ENCODE results near the gene PRSS50. TPM values are rescaled to one million over a fixed set of nuclear protein-coding genes. Genes with fewer than 3 reads are reported as not detected.

Gene PRSS50
- total and polyA plus RNA-seq, 3 donors from 2014 or later = 0.92 to 6.2 (median 3.8) TPM

GRCh38 chr3:46730819-46731218 lies 13.2 kb upstream of the PRSS50 start:
- WGBS, 2 donors = 74 to 77% methylated on average over 2 of the region's 2 CpGs
- no peak for TF ChIP-seq CTCF (IDR thresholded peaks at IDR 0.05)
- TF ChIP-seq POLR2A (IDR thresholded peaks at IDR 0.05) = no peak
- no peak for DNase-seq
- Histone ChIP-seq H3K36me3 (ENCODE audit: low read depth, missing control alignments) (no peaks in the 10 kb centered on the region), H3K27ac (no peak overlapping the region), H3K27me3 (no peaks in the 10 kb centered on the region), H3K4me3 (no peak overlapping the region), H3K4me1 (no peaks in the 10 kb centered on the region), H3K9me3 (no peaks in the 10 kb centered on the region)
- intact Hi-C loops (cut with DNase I; ENCODE audit: low total_unique reads) = no loop called here

- H3K27ac ChIP-seq = no peak overlapping the region
- DNase-seq = no peak
- no peak for TF ChIP-seq CTCF (IDR thresholded peaks at IDR 0.05)
- TF ChIP-seq POLR2A (IDR thresholded peaks at IDR 0.05) = no peak
- no peaks in the 10 kb centered on the region for H3K27me3 ChIP-seq
- no peaks in the 10 kb centered on the region for H3K4me1 ChIP-seq
- no peaks in the 10 kb centered on the region for H3K36me3 ChIP-seq (ENCODE audit: low read depth, missing control alignments)
- H3K9me3 ChIP-seq = no peaks in the 10 kb centered on the region
- no peak overlapping the region for H3K4me3 ChIP-seq
- intact Hi-C loops (cut with DNase I; ENCODE audit: low total_unique reads) = no loop called here
- WGBS, 2 donors = 86 to 88% methylated on average over 4 of the region's 4 CpGs
Observed at GRCh38 chr3:46729038-46729437, 11.4 kb upstream of the PRSS50 start.

GRCh38 chr3:46725621-46726314 lies 8.1 kb upstream of the PRSS50 start:
- H3K36me3 ChIP-seq (ENCODE audit: low read depth, missing control alignments) = no peaks in the 10 kb centered on the region
- TF ChIP-seq CTCF (IDR thresholded peaks at IDR 0.05) (no peak), POLR2A (IDR thresholded peaks at IDR 0.05) (no peak)
- H3K4me3 ChIP-seq = no peak overlapping the region
- no peak overlapping the region for H3K27ac ChIP-seq
- WGBS, 2 donors = 48 to 56% methylated on average over 6 of the region's 6 CpGs
- no peaks in the 10 kb centered on the region for H3K9me3 ChIP-seq
- intact Hi-C loops (cut with DNase I; ENCODE audit: low total_unique reads) = no loop called here
- H3K27me3 ChIP-seq = no peaks in the 10 kb centered on the region
- no peaks in the 10 kb centered on the region for H3K4me1 ChIP-seq
- no peak for DNase-seq

- no peaks in the 10 kb centered on the region for H3K27me3 ChIP-seq
- WGBS, 2 donors = 76 to 80% methylated on average over 4 of the region's 4 CpGs
- TF ChIP-seq POLR2A (IDR thresholded peaks at IDR 0.05) (no peak), CTCF (IDR thresholded peaks at IDR 0.05) (no peak)
- no peaks in the 10 kb centered on the region for H3K36me3 ChIP-seq (ENCODE audit: low read depth, missing control alignments)
- H3K27ac ChIP-seq = no peak overlapping the region
- DNase-seq = no peak
- no peak overlapping the region for H3K4me3 ChIP-seq
- no peaks in the 10 kb centered on the region for H3K4me1 ChIP-seq
- intact Hi-C loops (cut with DNase I; ENCODE audit: low total_unique reads) = no loop called here
- no peaks in the 10 kb centered on the region for H3K9me3 ChIP-seq
Observed at GRCh38 chr3:46724424-46724823, 6.8 kb upstream of the PRSS50 start.

GRCh38 chr3:46722443-46722842 lies 4.8 kb upstream of the PRSS50 start:
- 95 to 97% methylated on average over 5 of the region's 5 CpGs for WGBS, 2 donors
- DNase-seq = no peak
- no peak for TF ChIP-seq POLR2A (IDR thresholded peaks at IDR 0.05)
- TF ChIP-seq CTCF (IDR thresholded peaks at IDR 0.05) = no peak
- Histone ChIP-seq H3K4me3 (no peak overlapping the region), H3K36me3 (ENCODE audit: low read depth, missing control alignments) (no peaks in the 10 kb centered on the region), H3K9me3 (no peaks in the 10 kb centered on the region), H3K27me3 (no peaks in the 10 kb centered on the region), H3K4me1 (no peaks in the 10 kb centered on the region), H3K27ac (no peak overlapping the region)
- intact Hi-C loops (cut with DNase I; ENCODE audit: low total_unique reads) = no loop called here
